NCI-H2196 (cell line): Measurements from ENCODE around the gene HOXD13.

Experiments
- DNase-seq: peaks from one replicate; lab custom pipeline; 2025; ENCODE audit not compliant: unreplicated experiment; lab: John Stamatoyannopoulos, UW

HOXD13 gene

GRCh38 chr2:176105078-176105729 lies 12.7 kb downstream of the HOXD13 start:
- DNase-seq = no peak

GRCh38 chr2:176105730-176106580 lies 13.4 kb downstream of the HOXD13 start:
- DNase-seq = no peak

GRCh38 chr2:176106581-176107539 lies 14.3 kb downstream of the HOXD13 start, which contains the start of gene HOXD11:
HOXD11 (plus strand) TSS chr2:176107280; CDS start chr2:176107356, 76 bp downstream.
- DNase-seq = peak; percentile 94

- no peak for DNase-seq
Observed at GRCh38 chr2:176107731-176108181, 15.2 kb downstream of the HOXD13 start.

- DNase-seq = no peak
Observed at GRCh38 chr2:176109192-176109901, 16.8 kb downstream of the HOXD13 start.

GRCh38 chr2:176109946-176110345 lies 17.4 kb downstream of the HOXD13 start:
- DNase-seq = no peak

GRCh38 chr2:176110415-176111308 lies 18.1 kb downstream of the HOXD13 start:
- DNase-seq = no peak

GRCh38 chr2:176111309-176111663 lies 18.8 kb downstream of the HOXD13 start:
- peak; percentile 80 for DNase-seq

- DNase-seq = no peak
Observed at GRCh38 chr2:176111846-176112374, 19.4 kb downstream of the HOXD13 start.

GRCh38 chr2:176112375-176113302 lies 20.1 kb downstream of the HOXD13 start:
- no peak for DNase-seq

GRCh38 chr2:176114120-176114929 lies 21.8 kb downstream of the HOXD13 start:
- peak; percentile 93 for DNase-seq

GRCh38 chr2:176114930-176115625 lies 22.6 kb downstream of the HOXD13 start:
- DNase-seq = no peak

- DNase-seq = no peak
Observed at GRCh38 chr2:176115883-176116813, 23.6 kb downstream of the HOXD13 start, which contains the start of gene HOXD10. HOXD10 (plus strand) TSS chr2:176116778; CDS start chr2:176116834, 56 bp downstream.

- no peak for DNase-seq
Observed at GRCh38 chr2:176117162-176117822, 24.8 kb downstream of the HOXD13 start.

- no peak for DNase-seq
Observed at GRCh38 chr2:176117823-176118371, 25.4 kb downstream of the HOXD13 start.
